Common myeloid progenitor, CD34-positive (primary cell): ENCODE data around the gene TMEM273.
"Not testable (repeated sequence)": the region's sequence is repeated elsewhere in the genome, so short reads cannot be mapped to it uniquely, and the experiment has no call there.

Source experiments
- CTCF ChIA-PET: fragments of 350-600 bp; sonication (Branson Sonifier 250); formaldehyde crosslinking; loops from one replicate; lab custom pipeline; 2021; ENCODE audit warnings: antibody characterized with exemption; lab: Charles Lee
- POLR2A ChIA-PET: fragments of 350-600 bp; sonication (Branson Sonifier 250); formaldehyde crosslinking; loops from one replicate; lab custom pipeline; 2021; ENCODE audit warnings: antibody characterized with exemption; lab: Charles Lee
- DNase-seq, 3 donors: peaks; one replicate each; pipeline versions ENCODE4 v3.0.0 to v3.0.0-alpha.2; 2013
- H3K27ac ChIP-seq, 2 experiments: 1 replicate in 1 of 2; 2 replicates in 1 of 2; pipeline ENCODE4 v1.7.0; 2013; ENCODE audit warnings: inconsistent platforms in 2 of 2, low read length in 2 of 2, mild to moderate bottlenecking in 2 of 2, low read depth in 1 of 2, moderate library complexity in 1 of 2; ENCODE audit not compliant: severe bottlenecking in 2 of 2, insufficient read depth in 1 of 2, poor library complexity in 1 of 2
- H3K27me3 ChIP-seq, 5 experiments: replicated peaks in 2 of 5; 1 replicate in 3 of 5; 2 replicates in 2 of 5; pipeline versions ENCODE4 v1.6.1 to v1.7.0; 2013; ENCODE audit warnings: low read length in 4 of 5, mild to moderate bottlenecking in 2 of 5, moderate library complexity in 2 of 5, inconsistent platforms in 1 of 5; ENCODE audit not compliant: insufficient read depth in 5 of 5, control insufficient read depth in 4 of 5
- H3K36me3 ChIP-seq, 4 experiments: 1 replicate in 2 of 4; 2 replicates in 2 of 4; pipeline versions ENCODE4 v1.6.1 to v1.7.0; 2013; ENCODE audit warnings: low read length in 3 of 4, control low read depth in 1 of 4, mild to moderate bottlenecking in 1 of 4; ENCODE audit not compliant: control insufficient read depth in 4 of 4, insufficient read depth in 4 of 4
- H3K4me1 ChIP-seq, 4 experiments: 1 replicate in 3 of 4; 2 replicates in 1 of 4; pipeline versions ENCODE4 v1.6.1 to v1.7.1; 2013; ENCODE audit warnings: low read length in 3 of 4, mild to moderate bottlenecking in 3 of 4, control low read depth in 1 of 4, inconsistent platforms in 1 of 4, moderate library complexity in 1 of 4; ENCODE audit not compliant: control insufficient read depth in 4 of 4, insufficient read depth in 4 of 4; ENCODE audit errors: control extremely low read depth in 1 of 4
- H3K4me3 ChIP-seq, 7 experiments: 1 replicate in 4 of 7; 2 replicates in 3 of 7; pipeline versions ENCODE4 v1.5.1 to v1.7.0; 2013; ENCODE audit warnings: mild to moderate bottlenecking in 7 of 7, low read length in 6 of 7, moderate library complexity in 6 of 7, inconsistent platforms in 2 of 7, low read depth in 2 of 7, control low read depth in 1 of 7; ENCODE audit not compliant: insufficient read depth in 4 of 7, control insufficient read depth in 1 of 7; ENCODE audit errors: extremely low read depth in 1 of 7
- H3K9me3 ChIP-seq, 5 experiments: 1 replicate in 4 of 5; 2 replicates in 1 of 5; pipeline versions ENCODE4 v1.6.1 to v1.7.1; 2013; ENCODE audit warnings: low read length in 4 of 5, mild to moderate bottlenecking in 2 of 5, inconsistent platforms in 1 of 5, low read depth in 1 of 5, moderate library complexity in 1 of 5; ENCODE audit not compliant: control insufficient read depth in 4 of 5, insufficient read depth in 2 of 5; ENCODE audit errors: control extremely low read depth in 1 of 5
- WGBS: methylation state at CpG from one replicate; pipeline ENCODE4 v1.1.5; 2013; ENCODE audit not compliant: insufficient coverage; 5-methylcytosine and 5-hydroxymethylcytosine counted together

TMEM273 gene

DNA sequence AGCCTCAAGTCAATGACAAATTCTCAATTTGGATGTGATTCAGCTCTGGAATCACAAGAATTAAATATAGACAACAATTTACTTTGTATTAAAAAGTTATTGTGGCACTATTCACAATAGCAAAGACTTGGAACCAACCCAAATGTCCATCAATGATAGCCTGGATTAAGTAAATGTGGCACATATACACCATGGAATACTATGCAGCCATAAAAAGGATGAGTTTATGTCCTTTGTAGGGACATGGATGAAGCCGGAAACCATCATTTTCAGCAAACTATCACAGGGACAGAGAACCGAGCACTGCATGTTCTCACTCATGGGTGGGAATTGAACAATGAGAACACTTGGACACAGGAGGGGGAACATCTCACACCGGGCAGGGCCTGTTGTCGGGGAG, 7.7 kb upstream of the TMEM273 start:
- WGBS = 100% methylated on average over 2 of the region's 4 CpGs
- H3K9me3 ChIP-seq, H3K27ac ChIP-seq, H3K4me3 ChIP-seq, POLR2A ChIA-PET, H3K36me3 ChIP-seq, H3K4me1 ChIP-seq, H3K27me3 ChIP-seq, DNase-seq: not testable (repeated sequence)
- CTCF ChIA-PET = interaction anchor here (1.2 to 1.8 kb wide), 2 partner anchors 14 to 31 kb away, joined by 3 to 4 read pairs; no protein-coding TSS in a partner anchor

DNA sequence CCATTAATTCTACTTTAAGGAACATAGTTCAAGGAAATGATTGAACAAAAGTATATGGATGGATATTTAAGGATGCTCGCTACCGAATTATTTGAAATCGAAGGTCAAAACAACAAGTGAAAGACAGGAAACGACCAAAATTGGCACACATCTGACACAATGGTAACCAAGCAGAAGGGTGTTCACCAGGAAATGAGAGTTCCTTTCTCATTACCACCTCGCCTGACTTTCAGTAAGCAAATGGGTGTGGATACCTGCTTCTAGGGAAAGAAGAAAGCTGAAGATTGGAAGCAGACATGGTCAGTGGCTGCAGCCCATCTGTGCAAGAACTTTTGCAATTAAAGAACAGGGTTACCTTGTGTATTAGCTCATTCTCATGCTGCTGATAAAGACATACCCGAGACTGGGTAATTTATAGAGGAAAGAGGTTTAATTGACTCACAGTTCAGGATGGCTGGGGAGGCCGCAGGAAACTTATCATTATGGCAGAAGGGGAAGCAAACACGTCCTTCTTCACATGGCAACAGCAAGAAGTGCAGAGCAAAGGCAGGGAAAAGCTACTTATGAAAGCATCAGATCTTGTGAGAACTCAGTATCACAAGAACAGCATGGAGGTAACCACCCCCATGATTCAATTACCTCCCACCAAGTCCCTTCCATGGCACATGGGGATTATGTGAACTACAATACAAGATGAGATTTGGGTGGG, 6.2 kb upstream of the TMEM273 start:
- H3K9me3 ChIP-seq = no peaks in the 10 kb centered on the region
- peak in 1 of 3 donors; percentile 36 for DNase-seq
- no peaks in the 10 kb centered on the region for H3K27me3 ChIP-seq
- H3K4me1 ChIP-seq = peaks cover 5 to 18% (median 13%) of the 10 kb centered on the region in 4 experiments
- CTCF ChIA-PET = no interaction called here
- H3K4me3 ChIP-seq = no peak overlapping the region
- no peaks in the 10 kb centered on the region for H3K36me3 ChIP-seq
- WGBS = 22% methylated on average over 3 of the region's 8 CpGs
- POLR2A ChIA-PET = no interaction called here
- H3K27ac ChIP-seq = no peak overlapping the region

DNA sequence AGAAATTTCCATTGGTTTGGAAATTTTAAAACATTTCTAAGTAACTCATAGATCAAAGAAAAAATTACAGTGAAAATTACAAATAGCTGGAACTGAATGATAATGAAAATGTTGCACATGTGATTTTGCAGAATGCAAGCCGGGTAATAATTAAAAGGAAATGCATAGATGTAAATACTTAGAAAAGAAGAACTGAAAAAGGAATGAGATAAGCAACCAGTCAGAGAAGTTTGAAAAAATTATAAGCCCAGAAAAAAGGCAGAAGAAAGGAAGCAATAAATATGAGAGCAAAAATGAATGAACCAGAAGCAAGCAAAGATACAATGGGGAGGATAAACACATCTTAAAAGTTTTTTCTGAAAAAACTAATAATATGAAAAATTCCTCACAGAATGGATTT, 3.2 kb upstream of the TMEM273 start:
- no peak overlapping the region for H3K27ac ChIP-seq
- no peaks in the 10 kb centered on the region for H3K9me3 ChIP-seq
- WGBS = 80% methylated on average over 1 of the region's 1 CpG
- CTCF ChIA-PET = interaction anchor here (1.5 kb wide), 1 partner anchor 29 kb away, joined by 8 read pairs; no protein-coding TSS in a partner anchor
- no peak for DNase-seq
- H3K36me3 ChIP-seq = no peaks in the 10 kb centered on the region
- POLR2A ChIA-PET = no interaction called here
- H3K27me3 ChIP-seq = no peaks in the 10 kb centered on the region
- H3K4me1 ChIP-seq = peaks cover 23 to 48% (median 37%) of the 10 kb centered on the region in 4 experiments
- H3K4me3 ChIP-seq = no peak overlapping the region

DNA sequence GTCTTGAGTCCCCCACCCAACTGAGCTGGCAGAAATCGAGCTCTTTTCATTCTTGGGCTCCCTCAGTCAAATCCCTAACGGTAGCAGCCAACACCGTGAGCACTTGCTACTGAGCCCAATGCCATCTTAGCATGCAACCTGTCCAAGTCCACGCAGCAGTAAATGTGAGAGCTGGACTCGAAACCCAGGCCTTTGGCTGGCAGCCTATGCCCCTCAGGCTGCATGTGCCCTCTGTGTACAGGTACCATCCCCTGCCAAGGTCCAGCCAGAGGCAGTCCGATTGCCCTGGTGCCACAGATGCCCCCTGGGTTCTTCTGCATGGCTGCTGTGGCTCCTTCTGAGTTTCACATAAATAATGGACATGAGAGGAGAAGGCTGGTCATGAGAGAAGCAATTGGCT, 1.2 kb upstream of the TMEM273 start:
- no peak overlapping the region for H3K27ac ChIP-seq
- POLR2A ChIA-PET = interaction anchor here (1.2 kb wide), 1 partner anchor 202 kb away, joined by 3 read pairs; no protein-coding TSS in a partner anchor

DNA sequence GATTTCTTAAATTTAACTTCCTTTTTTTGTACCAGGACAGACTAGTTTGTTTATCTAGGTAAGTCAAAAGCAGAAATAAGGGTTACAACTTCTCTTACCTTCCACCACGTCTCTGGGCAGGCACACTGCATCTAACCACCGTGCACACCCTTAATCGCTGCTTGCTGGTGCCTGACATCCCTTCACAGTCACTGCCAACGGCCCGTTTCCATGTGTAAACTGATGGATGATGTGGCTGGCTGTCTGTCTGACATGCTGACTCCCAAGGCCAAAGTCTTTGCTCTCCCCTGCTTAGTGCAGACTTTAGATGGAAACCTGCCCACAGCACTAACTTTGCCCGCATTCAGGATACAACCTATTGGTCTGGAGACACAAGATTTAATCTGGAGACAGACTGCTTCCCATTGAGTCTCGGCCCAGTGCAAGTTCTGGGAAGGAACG, 1.1 kb downstream of the TMEM273 start:
- H3K9me3 ChIP-seq = no peaks in the 10 kb centered on the region
- H3K4me1 ChIP-seq = peaks cover 43 to 90% (median 53%) of the 10 kb centered on the region in 4 experiments
- ChIA-PET CTCF (no interaction called here), POLR2A (no interaction called here)
- no peaks in the 10 kb centered on the region for H3K36me3 ChIP-seq
- no peak overlapping the region for H3K27ac ChIP-seq
- no peaks in the 10 kb centered on the region for H3K27me3 ChIP-seq
- peak in 2 of 3 donors; percentile 33 to 63 for DNase-seq
- peak overlapping the region in 2 of 7 experiments; percentile 4 to 75 for H3K4me3 ChIP-seq
- 23% methylated on average over 5 of the region's 8 CpGs for WGBS

More for the DNA sequence above, 1.2 kb upstream of the TMEM273 start:
- Histone ChIP-seq H3K4me1 (peaks cover 32 to 67% (median 43%) of the 10 kb centered on the region in 4 experiments), H3K27me3 (no peaks in the 10 kb centered on the region), H3K36me3 (no peaks in the 10 kb centered on the region), H3K4me3 (peak overlapping the region in 1 of 7 experiments; percentile 50), H3K9me3 (no peaks in the 10 kb centered on the region)
- CTCF ChIA-PET = interaction anchor here (1.4 to 2.1 kb wide), 2 partner anchors 13 to 16 kb away, joined by 4 to 7 read pairs; no protein-coding TSS in a partner anchor
- 87% methylated on average over 5 of the region's 6 CpGs for WGBS
- DNase-seq = no peak

DNA sequence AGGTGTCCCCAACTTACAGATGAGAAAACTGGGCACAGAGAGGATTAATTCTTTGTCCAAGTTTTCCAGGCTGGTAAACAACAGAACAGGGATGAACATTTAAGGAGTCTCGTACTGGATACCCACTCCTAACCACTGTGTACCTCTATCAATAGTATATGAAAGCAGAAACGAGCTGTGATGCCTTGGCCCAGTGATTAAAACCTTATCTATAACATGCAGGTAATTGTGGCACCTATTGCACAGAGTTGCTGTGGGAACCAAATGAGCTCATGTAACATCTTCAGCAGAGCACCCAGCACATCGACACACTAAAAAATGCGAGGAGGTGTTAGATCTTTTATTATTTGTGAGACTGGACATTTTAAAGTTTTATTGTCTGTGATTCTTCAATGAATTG, 1.6 kb downstream of the TMEM273 start:
- ChIA-PET POLR2A (no interaction called here), CTCF (no interaction called here)
- no CpG with 5 or more reads among the region's 4 CpGs for WGBS
- Histone ChIP-seq H3K4me3 (peak overlapping the region in 1 of 7 experiments; percentile 75), H3K4me1 (peaks cover 43 to 94% (median 53%) of the 10 kb centered on the region in 4 experiments), H3K27me3 (no peaks in the 10 kb centered on the region), H3K27ac (no peak overlapping the region), H3K9me3 (no peaks in the 10 kb centered on the region), H3K36me3 (no peaks in the 10 kb centered on the region)
- no peak for DNase-seq

DNA sequence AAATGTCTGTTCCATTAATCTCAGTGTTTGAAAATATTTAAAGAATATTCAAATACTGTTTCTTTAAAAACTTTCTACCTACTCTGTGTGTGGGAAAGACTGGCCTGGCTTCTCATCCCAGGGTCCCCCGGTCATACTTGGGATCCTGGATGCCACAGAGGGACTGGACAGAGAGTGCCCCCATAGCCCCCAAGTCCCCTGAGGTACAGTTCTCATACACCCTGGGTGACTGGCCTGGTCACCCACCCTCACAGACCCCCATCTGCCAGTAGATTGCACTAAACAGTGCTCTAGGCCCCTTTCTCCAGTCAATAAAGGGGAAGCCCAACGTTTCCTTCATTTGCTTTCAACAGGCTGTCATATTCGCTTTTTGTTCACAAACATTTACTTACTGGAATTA, 3.0 kb downstream of the TMEM273 start:
- H3K27ac ChIP-seq = peak overlapping the region in 1 of 2 experiments; percentile 65

More for the DNA sequence above, 3.0 kb downstream of the TMEM273 start:
- H3K27me3 ChIP-seq = no peaks in the 10 kb centered on the region
- no peak overlapping the region for H3K4me3 ChIP-seq
- POLR2A ChIA-PET = no interaction called here
- DNase-seq = no peak
- peaks cover 40 to 94% (median 50%) of the 10 kb centered on the region in 4 experiments for H3K4me1 ChIP-seq
- WGBS = 100% methylated on average over 1 of the region's 3 CpGs
- no peaks in the 10 kb centered on the region for H3K36me3 ChIP-seq
- CTCF ChIA-PET = interaction anchor here (1.0 kb wide), 1 partner anchor 16 kb away, joined by 3 read pairs; no protein-coding TSS in a partner anchor
- no peaks in the 10 kb centered on the region for H3K9me3 ChIP-seq
